ENCODE data around the gene USH2A.

USH2A gene, protein sequence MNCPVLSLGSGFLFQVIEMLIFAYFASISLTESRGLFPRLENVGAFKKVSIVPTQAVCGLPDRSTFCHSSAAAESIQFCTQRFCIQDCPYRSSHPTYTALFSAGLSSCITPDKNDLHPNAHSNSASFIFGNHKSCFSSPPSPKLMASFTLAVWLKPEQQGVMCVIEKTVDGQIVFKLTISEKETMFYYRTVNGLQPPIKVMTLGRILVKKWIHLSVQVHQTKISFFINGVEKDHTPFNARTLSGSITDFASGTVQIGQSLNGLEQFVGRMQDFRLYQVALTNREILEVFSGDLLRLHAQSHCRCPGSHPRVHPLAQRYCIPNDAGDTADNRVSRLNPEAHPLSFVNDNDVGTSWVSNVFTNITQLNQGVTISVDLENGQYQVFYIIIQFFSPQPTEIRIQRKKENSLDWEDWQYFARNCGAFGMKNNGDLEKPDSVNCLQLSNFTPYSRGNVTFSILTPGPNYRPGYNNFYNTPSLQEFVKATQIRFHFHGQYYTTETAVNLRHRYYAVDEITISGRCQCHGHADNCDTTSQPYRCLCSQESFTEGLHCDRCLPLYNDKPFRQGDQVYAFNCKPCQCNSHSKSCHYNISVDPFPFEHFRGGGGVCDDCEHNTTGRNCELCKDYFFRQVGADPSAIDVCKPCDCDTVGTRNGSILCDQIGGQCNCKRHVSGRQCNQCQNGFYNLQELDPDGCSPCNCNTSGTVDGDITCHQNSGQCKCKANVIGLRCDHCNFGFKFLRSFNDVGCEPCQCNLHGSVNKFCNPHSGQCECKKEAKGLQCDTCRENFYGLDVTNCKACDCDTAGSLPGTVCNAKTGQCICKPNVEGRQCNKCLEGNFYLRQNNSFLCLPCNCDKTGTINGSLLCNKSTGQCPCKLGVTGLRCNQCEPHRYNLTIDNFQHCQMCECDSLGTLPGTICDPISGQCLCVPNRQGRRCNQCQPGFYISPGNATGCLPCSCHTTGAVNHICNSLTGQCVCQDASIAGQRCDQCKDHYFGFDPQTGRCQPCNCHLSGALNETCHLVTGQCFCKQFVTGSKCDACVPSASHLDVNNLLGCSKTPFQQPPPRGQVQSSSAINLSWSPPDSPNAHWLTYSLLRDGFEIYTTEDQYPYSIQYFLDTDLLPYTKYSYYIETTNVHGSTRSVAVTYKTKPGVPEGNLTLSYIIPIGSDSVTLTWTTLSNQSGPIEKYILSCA (N-terminal part only)

DNA sequence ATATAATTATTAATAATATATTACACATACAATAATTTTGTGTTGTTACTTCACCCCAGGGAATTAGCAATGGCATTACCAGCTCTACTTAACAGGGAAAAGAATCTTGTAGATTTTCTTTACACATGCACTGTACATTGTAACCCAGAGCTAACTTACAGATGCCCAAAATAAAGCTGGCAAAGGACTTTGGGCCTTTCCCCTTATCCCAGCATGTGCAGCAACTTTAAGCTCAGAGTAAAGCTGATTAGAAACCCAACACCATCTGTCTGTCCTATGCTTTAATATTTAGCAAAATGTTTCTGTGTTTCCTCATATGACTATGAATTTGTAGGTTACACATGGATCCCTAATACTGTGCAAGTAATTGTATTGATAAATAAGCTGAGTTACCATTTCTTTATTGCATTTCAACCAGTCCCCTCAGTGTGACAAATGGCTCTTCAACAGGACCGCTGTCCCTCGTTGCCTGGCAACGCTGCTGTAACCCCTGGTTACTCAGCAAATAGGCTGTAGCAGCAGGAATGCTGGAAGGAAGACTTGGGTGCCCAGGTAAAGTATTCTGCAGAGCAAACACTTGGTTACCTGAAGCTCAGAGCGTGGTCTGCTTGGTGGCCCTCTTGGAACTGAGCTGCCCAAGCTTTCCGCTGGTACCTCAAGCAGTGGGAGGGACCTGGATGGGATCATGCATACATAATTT lies at the start of gene USH2A:
Gene USH2A, minus strand, starts transcription at position 628 of the 700 bp plus-strand sequence. CDS start 1,112 bp downstream, outside the sequence.
- DNase-seq: no peak

- no peak for DNase-seq
Measured at GRCh38 chr1:216466162-216466801, 43.0 kb upstream of the USH2A start.

DNA sequence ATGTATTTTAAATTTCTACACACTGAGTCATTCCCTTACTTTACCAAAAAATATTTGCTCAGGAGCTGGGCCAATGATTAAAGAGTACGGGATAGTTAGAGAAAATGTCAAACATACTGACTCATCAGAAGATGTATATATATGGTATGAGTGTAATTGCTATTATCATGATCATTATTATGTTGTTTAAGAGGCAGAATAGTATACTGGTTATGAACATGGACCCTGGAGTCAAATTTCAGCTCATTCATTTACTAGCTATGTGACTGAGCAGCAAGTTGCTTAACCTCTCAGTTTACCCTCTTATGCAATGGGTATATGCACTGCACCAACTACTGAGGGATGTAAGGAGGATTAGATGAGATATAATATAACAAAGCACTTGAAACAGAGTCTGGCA lies 41.2 kb upstream of the USH2A start:
- no peak for DNase-seq

- DNase-seq: no peak
Measured at GRCh38 chr1:216462066-216462775, 39.0 kb upstream of the USH2A start.

DNA sequence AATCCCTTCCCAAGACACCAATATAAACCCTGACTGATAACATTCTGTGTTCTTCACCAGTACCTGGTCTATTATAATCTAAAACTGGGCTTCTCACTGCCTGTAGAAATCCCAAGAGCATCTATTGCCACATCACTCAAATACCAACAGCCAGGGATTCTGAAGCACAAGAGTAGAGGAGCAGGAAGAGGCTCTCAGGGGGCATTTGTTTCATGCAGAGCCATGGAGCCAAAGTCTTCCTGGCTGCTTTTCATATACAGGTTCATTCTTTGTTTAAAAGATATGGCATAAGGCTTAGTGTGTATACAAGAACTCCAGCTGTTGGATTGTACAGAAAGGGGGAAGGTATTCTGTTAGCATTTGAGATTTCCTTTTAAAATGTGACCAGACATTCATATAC lies 38.2 kb upstream of the USH2A start:
- no peak for DNase-seq

GRCh38 chr1:216459651-216460207 lies 36.5 kb upstream of the USH2A start:
- no peak for DNase-seq

DNA sequence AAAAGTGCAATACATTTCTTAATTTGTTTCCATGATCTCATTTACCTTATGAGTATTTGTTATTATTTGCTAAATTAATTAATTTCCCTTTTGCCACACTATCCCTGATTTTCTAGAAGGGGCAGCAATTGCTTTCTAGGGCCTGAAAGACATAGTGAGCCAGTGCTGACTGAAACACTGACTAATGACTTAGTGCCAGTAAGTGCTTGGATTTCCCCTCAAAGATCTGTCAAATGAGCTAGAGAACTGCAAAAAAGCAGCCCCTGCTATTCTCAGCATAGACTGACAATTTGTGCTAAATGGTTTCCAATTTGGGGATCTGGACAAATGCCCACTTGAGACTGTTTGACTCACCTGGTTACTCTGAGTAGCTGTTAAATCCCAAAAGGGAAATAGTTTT lies 35.6 kb upstream of the USH2A start:
- no peak for DNase-seq

DNA sequence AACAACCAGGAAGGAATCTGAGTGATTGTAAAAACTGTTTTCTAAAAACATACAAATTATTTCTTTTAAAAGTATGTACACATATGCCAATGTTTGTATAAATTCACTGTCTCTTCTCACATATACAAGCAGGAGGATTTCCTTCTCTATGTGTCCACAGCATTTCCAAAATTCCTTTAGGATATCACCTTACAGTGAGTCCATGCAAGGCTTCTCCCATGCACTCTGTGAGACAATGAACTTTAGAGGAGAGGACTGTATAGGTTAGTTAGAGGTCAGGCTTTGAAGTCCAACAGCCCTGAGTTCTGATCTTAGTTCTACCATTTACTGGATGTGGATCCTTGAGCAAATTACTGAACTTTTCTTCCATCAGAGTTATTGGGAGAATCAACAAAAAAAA lies 34.1 kb upstream of the USH2A start:
- no peak for DNase-seq

DNA sequence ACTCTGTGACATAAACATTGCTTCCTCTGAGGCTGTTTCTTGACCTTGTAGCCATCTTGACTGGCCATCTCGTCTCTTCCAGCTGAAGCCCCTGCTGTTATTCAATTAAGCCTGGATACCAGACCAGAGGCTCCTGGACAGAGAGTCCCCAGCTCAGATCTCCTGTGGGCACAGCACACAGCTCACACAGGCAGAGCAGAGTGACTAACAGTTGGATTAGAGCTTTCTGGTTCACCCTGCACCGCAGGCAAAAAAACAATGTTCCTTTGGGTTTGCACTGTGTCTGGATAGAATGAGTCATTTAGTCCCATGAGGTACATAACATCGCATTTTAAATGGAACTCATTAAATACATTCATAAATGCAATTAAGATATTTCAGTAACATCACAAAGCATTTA lies 33.4 kb upstream of the USH2A start:
- no peak for DNase-seq

GRCh38 chr1:216453777-216454176 lies 30.5 kb upstream of the USH2A start:
- DNase-seq: no peak

DNA sequence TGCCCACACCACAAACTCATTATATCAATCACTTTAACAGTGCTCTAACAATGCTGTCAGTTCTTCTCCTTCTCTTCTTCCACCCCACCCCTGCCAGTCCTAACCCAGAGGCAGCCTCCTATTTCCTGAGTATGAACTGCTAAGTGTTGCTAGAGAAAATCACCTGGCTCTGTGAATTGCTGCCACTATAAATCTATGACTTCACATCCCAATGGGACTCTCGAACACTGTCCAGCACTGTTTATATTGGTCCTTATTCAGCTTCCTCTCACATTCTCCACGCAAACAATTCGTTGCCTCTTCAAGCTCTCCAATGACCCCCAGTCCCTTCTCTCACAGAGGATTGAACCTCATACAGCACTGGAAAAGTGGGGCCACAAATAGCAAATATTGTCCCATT lies 27.0 kb upstream of the USH2A start:
- DNase-seq: no peak

GRCh38 chr1:216448011-216448510 lies 24.8 kb upstream of the USH2A start:
- DNase-seq: peak in 1 of 2 experiments; percentile 17

GRCh38 chr1:216437603-216438002 lies 14.4 kb upstream of the USH2A start:
- DNase-seq: no peak

DNA sequence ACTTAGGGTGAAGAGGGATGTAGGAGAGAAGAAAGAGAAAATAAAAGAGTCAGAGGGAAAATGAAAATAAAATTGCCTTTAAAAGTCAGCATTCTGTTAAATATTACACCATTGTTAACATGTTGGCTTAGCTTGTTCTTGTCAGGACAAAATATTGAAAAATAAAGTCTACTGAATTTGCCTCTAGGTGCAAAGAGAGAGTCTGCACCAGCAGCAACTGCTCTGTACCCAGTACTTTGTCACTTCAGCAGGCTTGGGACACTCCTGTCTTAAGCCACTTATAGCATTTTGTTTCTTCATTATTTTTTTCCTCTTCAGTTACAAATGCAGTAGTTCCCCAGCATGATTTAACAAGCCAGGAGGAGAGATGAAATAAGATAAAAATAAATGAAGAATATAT lies 11.0 kb upstream of the USH2A start:
- no peak for DNase-seq

DNA sequence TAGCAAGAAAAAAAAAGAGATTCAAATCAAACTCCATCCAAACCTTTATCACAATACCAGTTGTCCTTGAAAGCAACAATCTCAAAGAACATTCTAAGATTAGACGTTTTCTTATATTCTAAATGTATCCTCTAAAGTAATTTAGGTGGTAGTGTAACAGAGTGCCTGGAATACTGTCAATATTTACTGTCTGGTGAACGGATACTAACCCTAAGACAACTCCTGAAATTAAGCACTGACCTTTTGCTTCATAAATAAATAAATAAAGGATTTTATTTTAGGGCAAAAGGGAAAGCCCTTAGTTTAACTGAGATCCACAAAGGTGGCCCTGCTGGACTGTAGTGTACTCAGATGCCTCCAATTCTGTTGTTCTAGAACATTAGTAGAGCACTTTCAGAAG lies 9.9 kb upstream of the USH2A start:
- DNase-seq: no peak

DNA sequence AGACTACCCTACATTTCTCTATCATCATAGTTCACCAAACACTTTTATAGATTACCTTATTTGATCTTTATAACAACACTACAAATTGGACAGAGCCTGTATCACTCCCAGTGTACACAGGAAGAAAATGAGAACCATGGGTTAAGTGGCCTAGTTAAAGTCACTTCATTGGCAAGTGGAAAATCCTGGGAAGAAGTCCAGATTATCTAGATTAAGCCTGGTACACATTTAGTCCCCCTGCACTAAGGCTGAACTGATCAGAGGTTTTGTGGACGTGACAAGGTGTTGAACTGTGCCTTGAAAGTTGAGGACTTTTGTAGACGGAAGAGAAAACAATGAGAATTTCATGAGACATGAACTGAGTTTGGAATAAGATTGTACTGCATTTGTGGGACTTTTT lies 7.5 kb upstream of the USH2A start:
- no peak for DNase-seq

DNA sequence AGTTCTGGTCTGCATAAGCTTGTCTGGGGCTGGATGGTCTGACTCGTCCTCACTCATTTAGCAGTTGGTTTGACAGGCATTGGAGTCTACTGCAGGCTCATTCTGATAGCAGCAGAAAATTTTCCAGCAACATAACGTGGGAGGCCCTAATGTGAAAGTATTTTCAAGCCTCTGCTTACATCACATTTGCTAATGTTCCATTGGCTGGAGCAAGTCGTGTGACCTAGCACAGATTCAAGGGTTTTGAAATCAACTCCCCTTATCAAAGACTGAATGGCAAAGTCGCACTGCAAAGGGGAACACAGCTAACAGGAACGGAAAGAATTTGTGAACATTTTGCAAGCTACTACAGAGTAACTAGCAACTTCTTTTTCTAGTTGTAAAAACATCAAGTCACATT lies 2.3 kb upstream of the USH2A start:
- DNase-seq: no peak

GRCh38 chr1:216420746-216421145 lies 2.5 kb downstream of the USH2A start:
- no peak for DNase-seq

- DNase-seq: no peak
Measured at GRCh38 chr1:216420263-216420662, 3.0 kb downstream of the USH2A start.

DNA sequence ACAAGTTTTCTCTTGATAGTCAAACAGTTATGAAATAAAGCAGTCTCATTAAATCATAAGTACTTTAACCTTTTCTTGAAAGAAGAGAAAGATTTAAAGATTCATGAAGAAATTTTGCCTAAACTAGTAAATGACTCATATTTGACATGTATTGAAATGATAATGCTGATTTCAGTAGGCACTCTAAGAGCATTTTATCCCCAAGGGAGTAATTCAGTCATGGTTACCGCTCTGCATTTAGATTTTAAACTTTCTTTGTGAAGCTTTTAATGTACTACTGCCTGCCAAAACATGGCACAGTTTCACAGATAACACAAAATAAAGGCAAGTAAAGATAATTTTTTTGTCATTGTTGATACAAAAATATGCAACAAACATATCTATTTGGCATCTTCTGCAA lies 6.8 kb downstream of the USH2A start:
- DNase-seq: no peak

GRCh38 chr1:216410026-216410425 lies 13.2 kb downstream of the USH2A start:
- no peak for DNase-seq
